ENCODE results near the gene PVALB.

- TF ChIP-seq CTCF (IDR thresholded peaks at IDR 0.05), result no peak
- TF ChIP-seq POLR2A (IDR thresholded peaks at IDR 0.05), result no peak
Measured at GRCh38 chr22:36762687-36763260, 54.1 kb downstream of the PVALB start.

Data from testis (tissue), 2 donors.